Hematopoietic multipotent progenitor cell treated with erythropoietin and hydrocortisone succinate and interleukin-3 and kit ligand, for 6 days (in vitro differentiated cells): ENCODE measurements around the gene LCE3E.
"Not testable (repeated sequence)": the region's sequence is repeated elsewhere in the genome, so short reads cannot be mapped to it uniquely, and the experiment has no call there.

Source experiments
- DNase-seq: peaks from one replicate; pipeline ENCODE4 v3.0.0-alpha.2; 2015

LCE3E gene

GRCh38 chr1:152566681-152567080 lies at the start of gene LCE3E:
LCE3E (minus strand) TSS chr1:152566780; CDS start chr1:152566208, 572 bp downstream.
- no peak for DNase-seq

DNA sequence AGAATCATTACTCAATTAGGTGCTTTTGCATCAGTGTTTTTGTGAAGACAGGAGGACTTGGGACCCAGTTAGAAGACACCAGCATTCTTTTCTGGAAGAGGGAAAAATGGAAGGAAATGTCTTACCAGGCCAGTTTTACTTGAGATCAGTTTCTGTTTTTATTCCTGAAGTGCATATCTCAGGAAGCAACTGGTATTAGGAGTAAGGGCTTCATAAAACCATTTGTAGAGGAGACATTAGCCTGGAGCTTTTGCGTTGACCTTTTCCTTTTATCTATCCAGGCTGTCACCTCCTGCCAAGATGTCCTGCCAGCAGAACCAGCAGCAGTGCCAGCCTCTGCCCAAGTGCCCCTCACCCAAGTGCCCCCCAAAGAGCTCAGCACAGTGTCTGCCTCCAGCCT lies 46.9 kb upstream of the LCE3E start, which contains the start of gene LCE3B:
Gene LCE3B (plus strand): TSS at position 301 of the 400 bp plus-strand sequence. CDS start 0 bp downstream, at position 301.
- no peak for DNase-seq

GRCh38 chr1:152599934-152600333 lies 33.4 kb upstream of the LCE3E start, which contains the start of gene LCE3C:
LCE3C (plus strand) TSS chr1:152600234; CDS start chr1:152600732, 498 bp downstream.
- DNase-seq, result no peak

DNA sequence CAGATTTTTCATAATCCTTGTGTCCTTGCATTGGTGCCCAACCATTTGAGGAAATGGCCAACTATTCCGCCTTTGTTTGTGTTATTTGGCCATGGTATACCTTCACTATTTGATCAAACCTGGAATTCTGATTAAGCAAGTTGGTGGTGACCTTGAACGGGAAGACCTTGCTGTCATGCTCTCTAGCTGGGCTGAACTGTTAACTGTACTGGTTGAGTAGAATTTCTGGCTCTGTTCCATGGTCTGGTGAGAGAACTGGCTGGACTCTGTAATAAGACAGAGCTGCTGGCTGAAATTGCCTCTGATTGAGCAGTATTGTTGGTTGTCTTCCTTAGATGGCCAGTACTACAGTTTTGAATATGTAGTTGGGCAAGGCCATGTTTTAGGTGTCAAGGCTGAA lies 30.4 kb upstream of the LCE3E start:
- DNase-seq, result no peak

DNA sequence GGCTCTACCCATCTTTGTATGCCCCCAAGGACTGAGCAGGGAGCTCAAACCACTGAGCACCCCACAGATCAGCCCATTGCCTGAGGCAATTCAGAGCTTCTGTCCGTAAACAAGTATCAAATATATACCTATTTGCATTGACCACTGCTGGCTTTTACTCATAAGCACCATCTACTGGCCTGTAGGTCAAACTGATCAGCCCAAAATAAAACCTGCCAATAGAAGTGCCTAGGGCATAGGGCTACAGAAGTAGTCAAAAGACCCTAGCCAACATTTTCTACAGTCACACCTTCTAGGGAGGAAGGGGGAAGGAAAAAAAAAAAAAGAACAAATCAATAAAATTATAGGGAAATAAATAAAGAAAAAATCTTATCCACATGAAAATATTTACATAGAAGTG lies 19.0 kb upstream of the LCE3E start:
- DNase-seq, result peak; percentile 1

DNA sequence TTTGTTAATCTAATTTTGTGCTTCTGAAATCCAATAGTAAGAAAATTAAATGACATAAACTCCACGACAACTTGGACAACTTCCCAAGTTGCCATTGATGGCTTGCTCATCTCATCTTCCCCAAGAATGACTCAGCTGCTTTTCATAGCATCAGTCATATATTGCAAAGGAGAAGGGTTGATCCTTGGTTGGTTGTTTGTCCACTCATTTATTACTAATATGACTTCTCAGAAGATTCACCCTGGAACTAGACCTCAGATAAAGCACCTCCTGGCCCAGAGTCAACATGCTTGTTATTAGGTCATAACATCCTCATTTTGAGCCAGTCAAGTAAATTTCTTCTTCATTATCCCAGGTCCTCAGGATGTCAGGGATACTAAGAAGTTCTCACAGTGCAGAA lies 16.1 kb upstream of the LCE3E start:
- DNase-seq, result no peak

- no peak for DNase-seq
Measured at GRCh38 chr1:152580433-152580832, 13.9 kb upstream of the LCE3E start, which contains the start of gene LCE3D. LCE3D (minus strand) TSS chr1:152580516; CDS start chr1:152579936, 580 bp downstream.

GRCh38 chr1:152579526-152579925 lies 12.9 kb upstream of the LCE3E start:
- DNase-seq, result not testable (repeated sequence)

GRCh38 chr1:152577168-152577567 lies 10.6 kb upstream of the LCE3E start:
- DNase-seq, result no peak

- DNase-seq, result no peak
Measured at GRCh38 chr1:152565535-152566215, 905 bp downstream of the LCE3E start.

GRCh38 chr1:152565115-152565514 lies 1.5 kb downstream of the LCE3E start:
- DNase-seq, result no peak

DNA sequence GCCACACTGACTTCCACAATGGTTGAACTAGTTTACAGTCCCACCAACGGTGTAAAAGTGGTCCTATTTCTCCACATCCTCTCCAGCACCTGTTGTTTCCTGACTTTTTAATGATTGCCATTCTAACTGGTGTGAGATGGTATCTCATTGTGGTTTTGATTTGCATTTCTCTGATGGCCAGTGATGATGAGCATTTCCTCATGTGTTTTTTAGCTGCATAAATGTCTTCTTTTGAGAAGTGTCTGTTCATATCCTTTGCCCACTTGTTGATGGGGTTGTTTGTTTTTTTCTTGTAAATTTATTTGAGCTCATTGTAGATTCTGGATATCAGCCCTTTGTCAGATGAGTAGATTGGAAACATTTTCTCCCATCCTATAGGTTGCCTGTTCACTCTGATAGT lies 18.2 kb downstream of the LCE3E start:
- not testable (repeated sequence) for DNase-seq

DNA sequence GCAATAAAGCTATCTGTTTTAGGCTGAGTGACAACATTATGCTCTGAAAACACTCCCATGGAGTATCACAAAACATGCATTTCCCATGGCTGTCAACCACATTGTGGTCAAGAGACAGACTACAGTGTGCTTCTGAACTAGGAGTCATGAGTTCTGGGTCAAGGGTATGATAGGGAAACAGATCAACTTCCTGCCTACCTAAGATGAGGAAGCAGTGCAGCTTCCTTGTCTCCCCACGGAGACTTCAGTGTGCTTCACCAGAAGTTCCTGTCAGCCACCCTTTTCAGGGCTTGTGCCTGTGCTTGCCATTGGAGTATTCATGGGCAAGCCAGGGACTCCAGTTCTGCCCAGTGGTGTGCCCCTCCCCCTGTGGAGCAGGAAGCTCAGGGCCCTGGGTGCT lies 19.9 kb downstream of the LCE3E start:
- DNase-seq, result no peak

DNA sequence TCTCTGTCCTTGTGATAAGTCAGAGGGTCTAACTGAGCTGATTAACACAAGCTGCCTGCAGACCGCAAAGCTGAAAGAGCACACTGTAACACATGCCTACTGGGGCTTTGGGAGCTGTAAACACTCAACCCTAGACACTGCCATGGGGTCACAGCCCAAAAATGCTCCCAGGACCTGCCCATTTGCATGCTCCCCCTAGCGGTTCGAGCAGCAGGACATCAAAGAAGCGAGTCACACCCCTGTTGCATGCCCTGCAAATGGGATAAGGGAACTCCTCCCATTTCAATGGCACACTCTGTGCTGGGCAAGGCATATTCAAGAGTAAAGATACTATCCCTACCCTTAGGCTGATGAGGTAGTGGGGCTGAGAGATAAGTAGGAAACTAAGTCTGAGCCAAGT lies 22.8 kb downstream of the LCE3E start:
- peak; percentile 36 for DNase-seq

DNA sequence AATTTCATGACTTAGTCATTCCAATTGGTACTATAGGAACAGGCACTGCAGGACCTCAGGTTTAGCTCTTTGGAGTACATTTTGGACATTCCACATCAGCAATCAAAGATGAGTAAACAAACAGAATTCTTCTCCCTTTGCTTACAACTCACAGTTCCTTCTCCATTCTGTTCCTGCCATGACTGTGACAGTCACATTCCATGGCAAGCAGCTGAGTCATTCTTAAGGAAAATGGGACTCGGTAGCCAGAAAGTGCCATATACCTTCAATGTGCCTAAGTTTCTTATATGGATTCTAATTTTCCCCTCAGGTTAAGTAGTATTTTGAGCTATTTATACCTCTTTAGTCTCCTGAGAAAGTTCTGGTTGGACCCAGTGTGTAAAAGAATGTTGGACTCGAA lies 26.7 kb downstream of the LCE3E start:
- no peak for DNase-seq

GRCh38 chr1:152537496-152537895 lies 29.1 kb downstream of the LCE3E start:
- DNase-seq, result no peak

- no peak for DNase-seq
Measured at GRCh38 chr1:152535774-152536173, 30.8 kb downstream of the LCE3E start.

GRCh38 chr1:152533327-152533938 lies 33.1 kb downstream of the LCE3E start:
- peak; percentile 64 for DNase-seq

DNA sequence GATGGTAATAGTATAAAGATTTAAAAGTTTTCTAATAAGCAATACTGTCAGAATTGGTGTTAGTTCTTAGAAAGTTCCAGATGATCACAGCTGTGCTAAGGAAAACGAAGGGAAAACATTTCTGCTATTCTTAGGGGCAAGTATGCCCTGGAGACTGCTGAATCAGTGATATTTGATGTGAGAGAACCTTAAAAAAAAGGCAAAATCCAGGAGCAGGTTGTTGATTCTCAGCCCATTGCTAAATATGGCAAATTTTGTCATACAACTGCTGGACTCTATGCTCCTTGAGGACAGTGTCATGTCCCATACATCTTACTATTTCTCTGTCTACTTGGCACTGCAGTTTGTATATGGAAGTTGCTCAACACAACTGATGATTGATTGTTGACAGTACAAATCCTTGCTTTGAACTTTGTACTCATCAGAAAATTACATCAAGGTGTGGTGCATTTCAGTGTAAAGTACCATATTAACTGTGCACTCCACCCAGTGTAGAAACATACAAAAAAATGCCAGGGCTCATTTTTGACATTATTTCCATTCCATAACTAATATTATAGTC lies 41.4 kb downstream of the LCE3E start:
- no peak for DNase-seq

- no peak for DNase-seq
Measured at GRCh38 chr1:152520561-152521090, 46.0 kb downstream of the LCE3E start.

DNA sequence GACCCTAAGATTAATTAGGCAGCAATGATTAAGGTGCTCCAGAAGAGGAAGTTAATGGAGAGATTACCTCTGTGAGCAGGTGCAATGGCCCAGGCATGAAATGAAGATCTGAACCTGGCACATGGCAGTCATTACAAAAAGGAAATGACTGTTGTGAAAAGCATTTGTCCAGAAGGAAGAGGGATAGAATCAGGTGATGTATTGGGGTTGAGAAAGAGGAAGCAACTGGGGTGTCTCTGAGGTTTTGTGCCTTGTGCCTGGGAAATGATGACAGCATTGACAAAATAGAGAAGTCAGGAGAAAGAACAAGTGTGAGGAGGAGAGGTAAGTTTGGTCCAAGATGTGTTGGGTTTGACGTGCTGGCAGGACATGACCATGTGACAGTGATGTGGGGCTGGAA lies 46.7 kb downstream of the LCE3E start:
- DNase-seq, result peak; percentile 30

- DNase-seq, result no peak
Measured at GRCh38 chr1:152517237-152517811, 49.3 kb downstream of the LCE3E start.

DNA sequence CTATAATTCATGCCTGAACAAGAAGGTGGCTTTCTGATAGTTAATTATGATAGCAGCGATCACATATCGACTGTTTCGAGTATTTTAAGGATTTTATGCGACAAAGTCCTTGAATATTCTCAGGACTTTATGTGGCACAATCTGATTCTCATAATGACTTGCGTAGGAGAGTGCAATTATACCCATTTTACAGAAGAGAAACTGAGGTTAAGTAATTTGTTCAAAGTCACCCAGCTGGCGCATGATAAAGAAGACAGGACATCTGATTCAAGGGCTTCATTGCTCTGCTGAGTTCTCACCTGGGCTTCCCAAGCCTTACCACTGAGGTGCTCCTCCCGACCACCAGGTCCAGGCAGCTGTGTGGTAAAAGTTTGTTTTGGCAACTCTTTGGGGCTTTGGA lies 50.5 kb downstream of the LCE3E start:
- DNase-seq, result no peak
